Tibial nerve (tissue), 4 donors: ENCODE measurements around the gene CDC14B.

Experiments used
- CTCF ChIP-seq, 5 experiments: fragments of 200-600 bp in 3 of 5; fragments of 450-650 bp in 2 of 5; sonication (generic) in 3 of 5; IDR thresholded peaks; one replicate each; pipeline ENCODE4 v1.5.1; 2016 to 2019; ENCODE audit warnings: antibody characterized with exemption in 5 of 5, mild to moderate bottlenecking in 3 of 5, moderate library complexity in 2 of 5
- EP300 ChIP-seq, 2 donors: sonication (generic); formaldehyde crosslinking; IDR thresholded peaks; one replicate each; pipeline ENCODE4 v1.6.1; 2017; ENCODE audit warnings: antibody characterized with exemption in 2 of 2, mild to moderate bottlenecking in 1 of 2
- POLR2A ChIP-seq, 2 donors: fragments of 450-650 bp; IDR thresholded peaks; one replicate each; pipeline ENCODE4 v1.6.1; 2017; ENCODE audit warnings: antibody characterized with exemption in 2 of 2, mild to moderate bottlenecking in 2 of 2, moderate library complexity in 2 of 2

DNA sequence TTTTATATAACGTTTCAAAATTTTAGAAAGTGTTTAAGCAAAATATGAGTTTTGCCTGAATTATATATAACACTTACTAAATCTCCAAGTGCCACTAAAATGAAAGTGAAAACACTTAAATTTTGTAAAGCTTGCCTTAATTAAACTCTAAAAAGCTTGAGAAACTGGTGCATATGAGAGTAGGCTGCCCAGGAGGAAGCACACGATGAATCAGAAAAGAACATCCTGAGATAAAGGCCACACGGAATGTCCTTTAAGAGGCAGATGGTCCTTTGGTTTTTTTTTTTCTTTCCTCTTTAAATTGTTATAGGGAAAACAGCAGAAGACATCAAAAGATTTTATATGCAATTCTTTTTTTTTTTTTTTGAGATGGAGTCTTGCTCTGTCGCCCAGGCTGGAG lies 109.4 kb downstream of the CDC14B start:
- TF ChIP-seq CTCF (IDR thresholded peaks at IDR 0.05) (no peak), POLR2A (IDR thresholded peaks at IDR 0.05) (no peak), EP300 (IDR thresholded peaks at IDR 0.05) (no peak)
